NB4 (cell line): ENCODE data around the gene P3H4.

ENCODE experiments used
- MYC ChIP-seq: IDR thresholded peaks from 2 replicates; pipeline ENCODE4 v1.6.1; 2011; ENCODE audit warnings: low read depth, low read length
- POLR2A ChIP-seq: IDR thresholded peaks from 2 replicates; pipeline ENCODE4 v1.6.1; 2011; ENCODE audit warnings: mild to moderate bottlenecking; ENCODE audit not compliant: insufficient read length; ENCODE audit errors: extremely low read depth
- TF ChIP-seq, protein P1 (sequence below): IDR thresholded peaks from one replicate; pipeline ENCODE4 v1.5.1; 2012; ENCODE audit warnings: low read depth, low read length
- TF ChIP-seq, protein P2 (sequence below): IDR thresholded peaks from 2 replicates; pipeline ENCODE4 v1.6.1; 2011; ENCODE audit warnings: low read depth, low read length

DNA sequence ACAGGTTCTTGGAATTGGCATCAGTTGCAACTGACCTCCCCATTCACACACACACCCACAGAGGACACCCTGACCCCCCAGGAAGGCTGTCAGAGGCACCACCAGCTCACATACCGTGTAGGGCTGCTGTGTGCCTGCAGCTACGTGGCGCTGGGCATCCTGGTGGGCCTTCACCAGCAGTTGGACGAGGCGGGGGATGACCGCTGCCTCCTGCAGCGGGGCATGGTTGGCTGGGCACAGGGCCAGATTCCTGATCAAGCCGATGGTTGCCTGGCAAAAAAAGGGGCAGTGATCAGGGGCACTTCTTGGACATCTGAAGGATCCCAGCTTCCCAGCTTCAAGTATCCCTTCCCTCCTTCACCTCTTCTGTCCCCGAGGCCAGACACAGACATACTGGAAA, 53.1 kb downstream of the P3H4 start:
- TF ChIP-seq, protein P1, sequence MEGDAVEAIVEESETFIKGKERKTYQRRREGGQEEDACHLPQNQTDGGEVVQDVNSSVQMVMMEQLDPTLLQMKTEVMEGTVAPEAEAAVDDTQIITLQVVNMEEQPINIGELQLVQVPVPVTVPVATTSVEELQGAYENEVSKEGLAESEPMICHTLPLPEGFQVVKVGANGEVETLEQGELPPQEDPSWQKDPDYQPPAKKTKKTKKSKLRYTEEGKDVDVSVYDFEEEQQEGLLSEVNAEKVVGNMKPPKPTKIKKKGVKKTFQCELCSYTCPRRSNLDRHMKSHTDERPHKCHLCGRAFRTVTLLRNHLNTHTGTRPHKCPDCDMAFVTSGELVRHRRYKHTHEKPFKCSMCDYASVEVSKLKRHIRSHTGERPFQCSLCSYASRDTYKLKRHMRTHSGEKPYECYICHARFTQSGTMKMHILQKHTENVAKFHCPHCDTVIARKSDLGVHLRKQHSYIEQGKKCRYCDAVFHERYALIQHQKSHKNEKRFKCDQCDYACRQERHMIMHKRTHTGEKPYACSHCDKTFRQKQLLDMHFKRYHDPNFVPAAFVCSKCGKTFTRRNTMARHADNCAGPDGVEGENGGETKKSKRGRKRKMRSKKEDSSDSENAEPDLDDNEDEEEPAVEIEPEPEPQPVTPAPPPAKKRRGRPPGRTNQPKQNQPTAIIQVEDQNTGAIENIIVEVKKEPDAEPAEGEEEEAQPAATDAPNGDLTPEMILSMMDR = no peak
- no peak for TF ChIP-seq POLR2A
- TF ChIP-seq, protein P2, sequence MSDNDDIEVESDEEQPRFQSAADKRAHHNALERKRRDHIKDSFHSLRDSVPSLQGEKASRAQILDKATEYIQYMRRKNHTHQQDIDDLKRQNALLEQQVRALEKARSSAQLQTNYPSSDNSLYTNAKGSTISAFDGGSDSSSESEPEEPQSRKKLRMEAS = no peak
- TF ChIP-seq MYC = no peak
